HepG2 (cell line): ENCODE measurements around the gene SBNO1. TPM values are rescaled to one million over a fixed set of nuclear protein-coding genes. Genes with fewer than 3 reads are reported as not detected.

ENCODE experiments used
- ARID5B ChIP-seq: IDR thresholded peaks from 2 replicates; pipeline ENCODE4 v1.4.0; 2020; ENCODE audit warnings: mild to moderate bottlenecking, missing genetic modification reagents
- E2F2 ChIP-seq: sonication (generic); formaldehyde crosslinking; IDR thresholded peaks from 2 replicates; pipeline ENCODE4 v1.4.0; 2020; ENCODE audit warnings: missing genetic modification reagents, borderline replicate concordance
- HMGXB4 ChIP-seq, 2 experiments: sonication (generic) in 1 of 2; formaldehyde crosslinking in 1 of 2; IDR thresholded peaks; 2 replicates each; pipeline versions ENCODE4 v1.4.0 to v1.6.1; 2018 to 2020; ENCODE audit warnings: missing genetic modification reagents in 2 of 2, borderline replicate concordance in 1 of 2, low read depth in 1 of 2, mild to moderate bottlenecking in 1 of 2, missing biosample characterization in 1 of 2
- HOXA7 ChIP-seq: sonication (generic); formaldehyde crosslinking; IDR thresholded peaks from 2 replicates; pipeline ENCODE4 v1.8.1; 2022; ENCODE audit warnings: mild to moderate bottlenecking, missing genetic modification reagents, moderate library complexity
- IKZF4 ChIP-seq: sonication (generic); formaldehyde crosslinking; IDR thresholded peaks from 2 replicates; pipeline ENCODE4 v1.5.1; 2020; ENCODE audit warnings: borderline replicate concordance, mild to moderate bottlenecking, low read depth, missing genetic modification reagents; ENCODE audit errors: not compliant biosample characterization
- KAT8 ChIP-seq: IDR thresholded peaks from 2 replicates; pipeline ENCODE4 v1.6.1; 2016; ENCODE audit warnings: missing genetic modification reagents, missing compliant biosample characterization
- MAZ ChIP-seq, 2 experiments: sonication (generic) in 1 of 2; formaldehyde crosslinking in 1 of 2; IDR thresholded peaks; 2 replicates each; pipeline versions ENCODE4 v1.5.0 to v1.6.1; 2012 to 2020; ENCODE audit warnings: low read depth in 2 of 2, mild to moderate bottlenecking in 2 of 2, borderline replicate concordance in 1 of 2, improper control_type of control experiment in 1 of 2, low read length in 1 of 2, missing genetic modification reagents in 1 of 2, moderate library complexity in 1 of 2
- MTF1 ChIP-seq: sonication (generic); formaldehyde crosslinking; IDR thresholded peaks from 2 replicates; pipeline ENCODE4 v1.5.0; 2020; ENCODE audit warnings: missing genetic modification reagents
- MXD3 ChIP-seq: IDR thresholded peaks from 2 replicates; pipeline ENCODE4 v1.6.1; 2016; ENCODE audit warnings: mild to moderate bottlenecking, missing biosample characterization, missing genetic modification reagents
- SNAI1 ChIP-seq: sonication (generic); formaldehyde crosslinking; IDR thresholded peaks from 2 replicates; pipeline ENCODE4 v1.5.0; 2020; ENCODE audit warnings: mild to moderate bottlenecking, missing genetic modification reagents, borderline replicate concordance
- TBX3 ChIP-seq: fragments of 450-650 bp; IDR thresholded peaks from 2 replicates; pipeline ENCODE4 v1.6.1; 2017; ENCODE audit warnings: antibody characterized with exemption, mild to moderate bottlenecking, inconsistent platforms, borderline replicate concordance
- ZNF34 ChIP-seq: sonication (generic); formaldehyde crosslinking; IDR thresholded peaks from 2 replicates; pipeline ENCODE4 v1.4.0; 2020; ENCODE audit warnings: mild to moderate bottlenecking, missing genetic modification reagents, borderline replicate concordance
- ZNF512B ChIP-seq: sonication (generic); formaldehyde crosslinking; IDR thresholded peaks from 2 replicates; pipeline ENCODE4 v1.5.1; 2020; ENCODE audit warnings: missing genetic modification reagents, mild to moderate bottlenecking, borderline replicate concordance
- ZNF550 ChIP-seq: sonication (generic); formaldehyde crosslinking; IDR thresholded peaks from 2 replicates; pipeline ENCODE4 v1.4.0; 2020; ENCODE audit warnings: mild to moderate bottlenecking, missing genetic modification reagents, borderline replicate concordance
- ZNF614 ChIP-seq: IDR thresholded peaks from 2 replicates; pipeline ENCODE4 v1.6.1; 2018; ENCODE audit warnings: missing biosample characterization, missing genetic modification reagents, inconsistent platforms, borderline replicate concordance
- ZNF883 ChIP-seq: sonication (generic); formaldehyde crosslinking; IDR thresholded peaks from 2 replicates; pipeline ENCODE4 v1.5.1; 2020; ENCODE audit warnings: mild to moderate bottlenecking, missing genetic modification reagents; ENCODE audit errors: not compliant biosample characterization
- ZSCAN22 ChIP-seq: sonication (generic); formaldehyde crosslinking; IDR thresholded peaks from 2 replicates; pipeline ENCODE4 v1.4.0; 2020; ENCODE audit warnings: mild to moderate bottlenecking, missing genetic modification reagents
- polyA plus RNA-seq, 8 experiments: library from polyadenylated mRNA; depleted of rRNA in 3 of 8; stranded (reverse) in 7 of 8; unstranded in 1 of 8; fragments of >200 nt; fragmentation: Illumina TruSeq in 4 of 8; extraction: Trizol in 4 of 8; gene quantifications; 2 replicates each; pipeline versions ENCODE4 v1.2.1 to v1.2.3, GENCODE V29; 2011 to 2016; ENCODE audit warnings: low read depth in 4 of 8, missing spikeins in 1 of 8, mixed read lengths in 1 of 8; ENCODE audit not compliant: insufficient read depth in 1 of 8
- total RNA-seq, 5 experiments: library from RNA; depleted of rRNA; stranded (reverse); fragments of >200 nt; fragmentation: Illumina TruSeq; extraction: Trizol; gene quantifications; 2 replicates each; pipeline ENCODE4 v1.2.3, GENCODE V29; 2016; ENCODE audit warnings: low read depth in 1 of 5

SBNO1 gene
- total and polyA plus RNA-seq, 2 of the 13 experiments (the other 11 are each of a cell fraction or from before 2014, with no cell fraction given), result 10.9 to 40.2 TPM

DNA sequence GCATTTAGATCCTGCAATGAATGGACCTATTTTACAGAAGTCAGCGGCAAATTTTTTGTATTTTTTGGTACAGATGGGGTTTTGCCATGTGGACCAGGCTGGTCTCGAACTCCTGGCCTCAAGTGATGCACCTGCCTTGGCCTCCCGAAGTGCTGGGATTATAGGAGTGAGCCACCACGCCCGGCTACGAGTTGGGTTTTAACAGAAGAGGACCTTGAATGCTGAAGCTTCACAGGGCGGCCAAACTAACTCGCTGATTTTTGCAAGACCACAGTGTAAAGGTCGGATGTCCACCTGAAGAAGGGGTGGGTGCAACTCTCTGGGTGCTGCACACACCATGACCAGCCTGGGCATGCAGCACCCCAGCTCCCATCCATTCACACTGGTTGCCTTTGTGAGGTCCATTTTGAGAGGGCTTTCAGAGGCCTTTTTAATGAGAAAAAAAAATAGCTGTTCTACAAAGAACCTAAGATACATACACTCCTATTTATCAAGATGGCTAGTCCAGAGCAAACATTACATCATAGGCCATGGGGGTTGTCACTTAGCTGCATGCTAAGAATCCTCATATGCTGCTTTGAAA, 71.4 kb downstream of the SBNO1 start (continued):
- 0 out of 2 replicates have a peak, but pooled peaks have one; percentile 25 for TF ChIP-seq ZNF512B (CRISPR knock-in tag)
- no peak for TF ChIP-seq ZSCAN22 (CRISPR knock-in tag)
- TF ChIP-seq TBX3, result no peak
- TF ChIP-seq IKZF4 (CRISPR knock-in tag), result no peak
- no peak for TF ChIP-seq ZNF550 (CRISPR knock-in tag)
- TF ChIP-seq KAT8 (CRISPR knock-in tag), result peak; percentile 55
- TF ChIP-seq MTF1 (CRISPR knock-in tag), result no peak
- no peak for TF ChIP-seq ZNF614 (CRISPR knock-in tag)
- no peak for TF ChIP-seq ZNF883
- no peak for TF ChIP-seq SNAI1 (CRISPR knock-in tag)
- no peak for TF ChIP-seq MXD3
- TF ChIP-seq ARID5B (CRISPR knock-in tag), result peak; percentile 69; the same call in 1 of the 2 replicates
- peak in 1 of 2 experiments; percentile 55; a peak in 1 of 4 replicates for TF ChIP-seq HMGXB4 (CRISPR knock-in tag; IDR thresholded peaks at IDR 0.05; ENCODE audit: borderline replicate concordance in 1 of 2, low read depth in 1 of 2)
- TF ChIP-seq MAZ (IDR thresholded peaks at IDR 0.05; ENCODE audit: borderline replicate concordance, low read depth, low read length), result no peak
- no peak for TF ChIP-seq MAZ (CRISPR knock-in tag; IDR thresholded peaks at IDR 0.05; ENCODE audit: low read depth)
- no peak for TF ChIP-seq ZNF34
- TF ChIP-seq HOXA7 (CRISPR knock-in tag), result no peak
- no peak for TF ChIP-seq E2F2 (CRISPR knock-in tag)
